ENCODE measurements around the gene HDAC4.

HDAC4 gene

GRCh38 chr2:239102266-239102665, 298.6 kb downstream of the HDAC4 start:
- no peaks in the 10 kb centered on the region for H3K9me3 ChIP-seq (ENCODE audit: control insufficient read depth, insufficient read depth, low read depth, low read length)
- ChIA-PET CTCF (interaction anchor here (0.6 kb wide), 2 partner anchors 71 to 513 kb away, joined by 3 read pairs; no protein-coding TSS in a partner anchor), POLR2A (no interaction called here)
- TF ChIP-seq ZXDB (tag by site-specific recombination; IDR thresholded peaks at IDR 0.05) (no peak), ZNF621 (tag by site-specific recombination; IDR thresholded peaks at IDR 0.05) (no peak), ZFP37 (tag by site-specific recombination; IDR thresholded peaks at IDR 0.05) (no peak), ZNF600 (tag by site-specific recombination; IDR thresholded peaks at IDR 0.05) (no peak)
- TF ChIP-seq, protein P1, sequence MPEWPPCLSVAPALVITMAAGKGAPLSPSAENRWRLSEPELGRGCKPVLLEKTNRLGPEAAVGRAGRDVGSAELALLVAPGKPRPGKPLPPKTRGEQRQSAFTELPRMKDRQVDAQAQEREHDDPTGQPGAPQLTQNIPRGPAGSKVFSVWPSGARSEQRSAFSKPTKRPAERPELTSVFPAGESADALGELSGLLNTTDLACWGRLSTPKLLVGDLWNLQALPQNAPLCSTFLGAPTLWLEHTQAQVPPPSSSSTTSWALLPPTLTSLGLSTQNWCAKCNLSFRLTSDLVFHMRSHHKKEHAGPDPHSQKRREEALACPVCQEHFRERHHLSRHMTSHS (tag by site-specific recombination; IDR thresholded peaks at IDR 0.05): no peak
- no peaks in the 10 kb centered on the region for H3K4me1 ChIP-seq (ENCODE audit: control insufficient read depth, insufficient read depth, low read length)
- H3K4me3 ChIP-seq (ENCODE audit: low read depth, low read length): no peak overlapping the region
- no peak overlapping the region for H3K27ac ChIP-seq (ENCODE audit: extremely low read depth, low read depth, low read length)
- peaks cover 0 to 11% of the 10 kb centered on the region in 2 experiments; a peak in 1 of 3 replicates for H3K36me3 ChIP-seq (ENCODE audit: control insufficient read depth in 2 of 2, insufficient read depth in 1 of 2, low read length in 2 of 2)

DNA sequence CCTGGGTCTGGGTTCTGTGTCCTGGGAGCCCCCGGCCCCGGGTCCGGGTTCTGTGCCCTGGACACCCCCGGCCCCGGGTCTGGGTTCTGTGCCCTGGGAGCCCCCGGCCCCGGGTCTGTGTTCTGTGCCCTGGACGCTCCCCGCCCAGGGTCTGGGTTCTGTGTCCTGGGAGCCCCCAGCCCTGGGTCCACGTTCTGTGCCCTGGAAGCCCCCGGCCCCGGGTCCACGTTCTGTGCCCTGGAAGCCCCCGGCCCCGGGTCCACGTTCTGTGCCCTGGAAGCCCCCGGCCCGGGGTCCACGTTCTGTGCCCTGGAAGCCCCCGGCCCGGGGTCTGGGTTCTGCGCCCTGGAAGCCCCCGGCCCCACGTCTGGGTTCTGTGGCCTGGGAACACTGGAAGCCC, 299.0 kb downstream of the HDAC4 start:
- ChIA-PET POLR2A (no interaction called here), CTCF (no interaction called here)
- no peak overlapping the region for H3K27ac ChIP-seq (ENCODE audit: extremely low read depth, low read depth, low read length)
- H3K4me3 ChIP-seq (ENCODE audit: low read depth, low read length): no peak overlapping the region
- H3K9me3 ChIP-seq (ENCODE audit: control insufficient read depth, insufficient read depth, low read depth, low read length): no peaks in the 10 kb centered on the region
- no peaks in the 10 kb centered on the region for H3K4me1 ChIP-seq (ENCODE audit: control insufficient read depth, insufficient read depth, low read length)
- H3K36me3 ChIP-seq (ENCODE audit: control insufficient read depth in 2 of 2, insufficient read depth in 1 of 2, low read length in 2 of 2): peaks cover 0 to 11% of the 10 kb centered on the region in 2 experiments; a peak in 1 of 3 replicates
- TF ChIP-seq ZNF18 (tag by site-specific recombination; IDR thresholded peaks at IDR 0.05): no peak
- no peak for TF ChIP-seq SALL2 (tag by site-specific recombination; IDR thresholded peaks at IDR 0.05; ENCODE audit: borderline replicate concordance)
- TF ChIP-seq ZNF121 (tag by site-specific recombination; IDR thresholded peaks at IDR 0.05): no peak
- no peak for TF ChIP-seq ZNF138 (tag by site-specific recombination; IDR thresholded peaks at IDR 0.05; ENCODE audit: borderline replicate concordance)
- no peak for TF ChIP-seq GLIS1 (tag by site-specific recombination; IDR thresholded peaks at IDR 0.05)
- TF ChIP-seq ZNF473 (tag by site-specific recombination; IDR thresholded peaks at IDR 0.05): no peak
- TF ChIP-seq ZNF623 (tag by site-specific recombination; IDR thresholded peaks at IDR 0.05): no peak
- no peak for TF ChIP-seq ZNF335 (tag by site-specific recombination; conservative IDR thresholded peaks at IDR 0.05)
- no peak for TF ChIP-seq ZNF391 (tag by site-specific recombination; IDR thresholded peaks at IDR 0.05; ENCODE audit: borderline replicate concordance, low read depth)
- TF ChIP-seq, protein P2, sequence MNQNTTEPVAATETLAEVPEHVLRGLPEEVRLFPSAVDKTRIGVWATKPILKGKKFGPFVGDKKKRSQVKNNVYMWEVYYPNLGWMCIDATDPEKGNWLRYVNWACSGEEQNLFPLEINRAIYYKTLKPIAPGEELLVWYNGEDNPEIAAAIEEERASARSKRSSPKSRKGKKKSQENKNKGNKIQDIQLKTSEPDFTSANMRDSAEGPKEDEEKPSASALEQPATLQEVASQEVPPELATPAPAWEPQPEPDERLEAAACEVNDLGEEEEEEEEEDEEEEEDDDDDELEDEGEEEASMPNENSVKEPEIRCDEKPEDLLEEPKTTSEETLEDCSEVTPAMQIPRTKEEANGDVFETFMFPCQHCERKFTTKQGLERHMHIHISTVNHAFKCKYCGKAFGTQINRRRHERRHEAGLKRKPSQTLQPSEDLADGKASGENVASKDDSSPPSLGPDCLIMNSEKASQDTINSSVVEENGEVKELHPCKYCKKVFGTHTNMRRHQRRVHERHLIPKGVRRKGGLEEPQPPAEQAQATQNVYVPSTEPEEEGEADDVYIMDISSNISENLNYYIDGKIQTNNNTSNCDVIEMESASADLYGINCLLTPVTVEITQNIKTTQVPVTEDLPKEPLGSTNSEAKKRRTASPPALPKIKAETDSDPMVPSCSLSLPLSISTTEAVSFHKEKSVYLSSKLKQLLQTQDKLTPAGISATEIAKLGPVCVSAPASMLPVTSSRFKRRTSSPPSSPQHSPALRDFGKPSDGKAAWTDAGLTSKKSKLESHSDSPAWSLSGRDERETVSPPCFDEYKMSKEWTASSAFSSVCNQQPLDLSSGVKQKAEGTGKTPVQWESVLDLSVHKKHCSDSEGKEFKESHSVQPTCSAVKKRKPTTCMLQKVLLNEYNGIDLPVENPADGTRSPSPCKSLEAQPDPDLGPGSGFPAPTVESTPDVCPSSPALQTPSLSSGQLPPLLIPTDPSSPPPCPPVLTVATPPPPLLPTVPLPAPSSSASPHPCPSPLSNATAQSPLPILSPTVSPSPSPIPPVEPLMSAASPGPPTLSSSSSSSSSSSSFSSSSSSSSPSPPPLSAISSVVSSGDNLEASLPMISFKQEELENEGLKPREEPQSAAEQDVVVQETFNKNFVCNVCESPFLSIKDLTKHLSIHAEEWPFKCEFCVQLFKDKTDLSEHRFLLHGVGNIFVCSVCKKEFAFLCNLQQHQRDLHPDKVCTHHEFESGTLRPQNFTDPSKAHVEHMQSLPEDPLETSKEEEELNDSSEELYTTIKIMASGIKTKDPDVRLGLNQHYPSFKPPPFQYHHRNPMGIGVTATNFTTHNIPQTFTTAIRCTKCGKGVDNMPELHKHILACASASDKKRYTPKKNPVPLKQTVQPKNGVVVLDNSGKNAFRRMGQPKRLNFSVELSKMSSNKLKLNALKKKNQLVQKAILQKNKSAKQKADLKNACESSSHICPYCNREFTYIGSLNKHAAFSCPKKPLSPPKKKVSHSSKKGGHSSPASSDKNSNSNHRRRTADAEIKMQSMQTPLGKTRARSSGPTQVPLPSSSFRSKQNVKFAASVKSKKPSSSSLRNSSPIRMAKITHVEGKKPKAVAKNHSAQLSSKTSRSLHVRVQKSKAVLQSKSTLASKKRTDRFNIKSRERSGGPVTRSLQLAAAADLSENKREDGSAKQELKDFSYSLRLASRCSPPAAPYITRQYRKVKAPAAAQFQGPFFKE (tag by site-specific recombination; IDR thresholded peaks at IDR 0.05; ENCODE audit: borderline replicate concordance): no peak
- no peak for TF ChIP-seq TRIM28 (IDR thresholded peaks at IDR 0.05; ENCODE audit: borderline replicate concordance, low read length)
- no peak for TF ChIP-seq ZNF544 (tag by site-specific recombination; IDR thresholded peaks at IDR 0.05)
- no peak for TF ChIP-seq PRDM4 (tag by site-specific recombination; IDR thresholded peaks at IDR 0.05)
- no peak for TF ChIP-seq ZNF701 (tag by site-specific recombination; IDR thresholded peaks at IDR 0.05)
- TF ChIP-seq ZNF560 (tag by site-specific recombination; IDR thresholded peaks at IDR 0.05; ENCODE audit: borderline replicate concordance): no peak
- no peak for TF ChIP-seq YY2 (tag by site-specific recombination; IDR thresholded peaks at IDR 0.05)
- no peak for TF ChIP-seq ZNF580 (tag by site-specific recombination; IDR thresholded peaks at IDR 0.05)
- no peak for TF ChIP-seq SP3 (tag by site-specific recombination; IDR thresholded peaks at IDR 0.05)
- no peak for TF ChIP-seq ZNF596 (tag by site-specific recombination; IDR thresholded peaks at IDR 0.05)
